ENCODE data around the gene NTF3. TPM values are rescaled to one million over a fixed set of nuclear protein-coding genes. Genes with fewer than 3 reads are reported as not detected.

NTF3 gene
- total RNA-seq, 1 donor from 2014 or later: 8.9 TPM

- TF ChIP-seq CTCF (IDR thresholded peaks at IDR 0.05; ENCODE audit: insufficient read depth, low read depth, low read length): no peak
- TF ChIP-seq EZH2 (IDR thresholded peaks at IDR 0.05; ENCODE audit: insufficient read depth, low read length): no peak
- H3K4me2 ChIP-seq (ENCODE audit: low read length): no peak overlapping the region
- no peaks in the 10 kb centered on the region for H4K20me1 ChIP-seq (ENCODE audit: insufficient read depth, low read length)
- no peak overlapping the region for H2AFZ ChIP-seq (ENCODE audit: low read depth, low read length)
- H3K27me3 Mint-ChIP-seq (ENCODE audit: low read depth, unreplicated experiment): peaks cover 9% of the 10 kb centered on the region
- H3K27ac ChIP-seq (ENCODE audit: low read depth, low read length): no peak overlapping the region
- FAIRE-seq: no peak
- H3K4me1 ChIP-seq (ENCODE audit: insufficient read depth, low read length): peaks cover 10% of the 10 kb centered on the region
- no peaks in the 10 kb centered on the region for H3K9me3 ChIP-seq (ENCODE audit: insufficient read depth, low read depth, low read length)
- H3K36me3 ChIP-seq (ENCODE audit: insufficient read depth, low read length): no peaks in the 10 kb centered on the region
- H3K4me3 ChIP-seq (ENCODE audit: insufficient read depth, low read depth, low read length): no peak overlapping the region
- H3K79me2 ChIP-seq (ENCODE audit: insufficient read depth, low read length): no peaks in the 10 kb centered on the region
- peaks cover 16% of the 10 kb centered on the region for H3K4me1 Mint-ChIP-seq (ENCODE audit: low read depth, unreplicated experiment)
- no peak overlapping the region for H3K27ac Mint-ChIP-seq (ENCODE audit: unreplicated experiment)
- H3K27me3 ChIP-seq (ENCODE audit: insufficient read depth, low read length): peaks cover 4% of the 10 kb centered on the region
- DNase-seq (ENCODE audit: low read depth): no peak
- H3K9me3 Mint-ChIP-seq (ENCODE audit: unreplicated experiment): no peaks in the 10 kb centered on the region
- H3K4me3 Mint-ChIP-seq (ENCODE audit: unreplicated experiment): no peak overlapping the region
- H3K9ac ChIP-seq (ENCODE audit: low read length): no peak overlapping the region
- H3K36me3 Mint-ChIP-seq (ENCODE audit: low read depth, unreplicated experiment): peaks cover 4% of the 10 kb centered on the region
Observed at GRCh38 chr12:5497329-5498053, 65.6 kb downstream of the NTF3 start.

GRCh38 chr12:5498076-5498475, 66.2 kb downstream of the NTF3 start:
- Histone ChIP-seq H3K4me3 (ENCODE audit: insufficient read depth, low read depth, low read length) (no peak overlapping the region), H3K36me3 (ENCODE audit: insufficient read depth, low read length) (no peaks in the 10 kb centered on the region), H3K9ac (ENCODE audit: low read length) (no peak overlapping the region), H2AFZ (ENCODE audit: low read depth, low read length) (no peak overlapping the region), H3K27me3 (ENCODE audit: insufficient read depth, low read length) (peaks cover 4% of the 10 kb centered on the region), H3K79me2 (ENCODE audit: insufficient read depth, low read length) (no peaks in the 10 kb centered on the region), H3K9me3 (ENCODE audit: insufficient read depth, low read depth, low read length) (no peaks in the 10 kb centered on the region), H3K27ac (ENCODE audit: low read depth, low read length) (no peak overlapping the region), H3K4me2 (ENCODE audit: low read length) (no peak overlapping the region), H3K4me1 (ENCODE audit: insufficient read depth, low read length) (peaks cover 10% of the 10 kb centered on the region), H4K20me1 (ENCODE audit: insufficient read depth, low read length) (no peaks in the 10 kb centered on the region)
- Mint-ChIP-seq H3K36me3 (ENCODE audit: low read depth, unreplicated experiment) (peaks cover 3% of the 10 kb centered on the region), H3K27me3 (ENCODE audit: low read depth, unreplicated experiment) (peaks cover 15% of the 10 kb centered on the region), H3K27ac (ENCODE audit: unreplicated experiment) (no peak overlapping the region), H3K9me3 (ENCODE audit: unreplicated experiment) (no peaks in the 10 kb centered on the region), H3K4me1 (ENCODE audit: low read depth, unreplicated experiment) (peaks cover 13% of the 10 kb centered on the region), H3K4me3 (ENCODE audit: unreplicated experiment) (no peak overlapping the region)
- TF ChIP-seq CTCF (IDR thresholded peaks at IDR 0.05; ENCODE audit: insufficient read depth, low read depth, low read length): no peak
- TF ChIP-seq EZH2 (IDR thresholded peaks at IDR 0.05; ENCODE audit: insufficient read depth, low read length): no peak
- DNase-seq (ENCODE audit: low read depth): peak; percentile 16
- FAIRE-seq: no peak

GRCh38 chr12:5498806-5499205, 66.9 kb downstream of the NTF3 start:
- H3K27ac Mint-ChIP-seq (ENCODE audit: unreplicated experiment): no peak overlapping the region
- no peaks in the 10 kb centered on the region for H3K36me3 ChIP-seq (ENCODE audit: insufficient read depth, low read length)
- no peak overlapping the region for H3K4me3 ChIP-seq (ENCODE audit: insufficient read depth, low read depth, low read length)
- no peaks in the 10 kb centered on the region for H4K20me1 ChIP-seq (ENCODE audit: insufficient read depth, low read length)
- H3K9me3 Mint-ChIP-seq (ENCODE audit: unreplicated experiment): no peaks in the 10 kb centered on the region
- H3K9ac ChIP-seq (ENCODE audit: low read length): peak overlapping the region; percentile 31
- FAIRE-seq: no peak
- TF ChIP-seq EZH2 (IDR thresholded peaks at IDR 0.05; ENCODE audit: insufficient read depth, low read length): no peak
- H3K4me1 ChIP-seq (ENCODE audit: insufficient read depth, low read length): peaks cover 10% of the 10 kb centered on the region
- no peaks in the 10 kb centered on the region for H3K79me2 ChIP-seq (ENCODE audit: insufficient read depth, low read length)
- no peaks in the 10 kb centered on the region for H3K9me3 ChIP-seq (ENCODE audit: insufficient read depth, low read depth, low read length)
- no peak overlapping the region for H3K4me2 ChIP-seq (ENCODE audit: low read length)
- no peak overlapping the region for H2AFZ ChIP-seq (ENCODE audit: low read depth, low read length)
- H3K27me3 ChIP-seq (ENCODE audit: insufficient read depth, low read length): peaks cover 4% of the 10 kb centered on the region
- peaks cover 2% of the 10 kb centered on the region for H3K36me3 Mint-ChIP-seq (ENCODE audit: low read depth, unreplicated experiment)
- H3K27me3 Mint-ChIP-seq (ENCODE audit: low read depth, unreplicated experiment): peaks cover 15% of the 10 kb centered on the region
- no peak for DNase-seq (ENCODE audit: low read depth)
- H3K4me1 Mint-ChIP-seq (ENCODE audit: low read depth, unreplicated experiment): peaks cover 13% of the 10 kb centered on the region
- no peak overlapping the region for H3K4me3 Mint-ChIP-seq (ENCODE audit: unreplicated experiment)
- peak overlapping the region; percentile 47 for H3K27ac ChIP-seq (ENCODE audit: low read depth, low read length)

Data from astrocyte (in vitro differentiated cells and primary cell).